Measurements from ENCODE around the gene AFAP1L2.

The AFAP1L2 gene

DNA sequence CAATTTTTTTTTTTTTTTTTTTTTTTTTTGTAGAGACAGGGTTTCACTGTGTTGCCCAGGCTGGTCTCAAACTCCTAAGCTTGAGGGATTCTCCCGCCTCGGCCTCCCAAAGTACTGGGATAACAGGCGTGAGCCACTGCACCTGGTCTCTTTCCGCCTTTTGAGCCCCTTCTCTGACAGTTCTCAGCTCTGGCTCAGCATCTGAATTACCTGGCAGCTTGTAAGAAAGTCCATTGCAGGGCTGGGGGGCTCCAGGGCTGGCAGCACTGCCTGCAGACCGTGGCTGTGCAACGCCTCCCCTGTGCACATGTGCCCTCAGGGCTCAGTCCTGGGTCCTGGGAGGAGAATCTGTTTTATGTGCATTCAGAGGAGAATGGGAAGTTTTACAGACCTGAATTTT lies 127.6 kb downstream of the AFAP1L2 start:
- no peak overlapping the region for H3K4me3 ChIP-seq (ENCODE audit: low read depth, low read length)
- in situ Hi-C loops (cut with HindIII; ENCODE audit: low sequenced_read_pairs), result no loop called here
- no peak for TF ChIP-seq CTCF (IDR thresholded peaks at IDR 0.05; ENCODE audit: low read depth, low read length, missing control alignments)
- DNase-seq (ENCODE audit: low read depth), result no peak

DNA sequence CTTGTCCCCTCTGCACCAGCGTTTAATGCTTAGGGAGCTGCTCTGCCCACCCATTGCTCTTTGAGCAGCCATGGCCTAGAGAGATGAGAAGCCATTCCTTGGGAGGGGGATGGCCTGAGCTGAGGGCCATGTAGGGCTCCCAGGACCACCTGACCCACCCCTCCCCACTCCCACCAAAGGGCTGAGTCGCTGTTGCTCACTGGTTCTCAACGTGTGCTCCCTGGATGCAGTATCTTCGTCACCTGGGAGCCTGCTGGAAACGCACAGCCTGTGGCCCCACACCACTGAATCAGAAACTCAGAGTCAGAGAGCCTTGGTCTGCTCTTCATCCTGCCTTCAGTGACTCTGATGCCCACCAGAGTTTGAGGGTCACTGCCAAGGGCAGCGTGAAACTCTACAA lies 128.2 kb downstream of the AFAP1L2 start:
- in situ Hi-C loops (cut with HindIII; ENCODE audit: low sequenced_read_pairs), result no loop called here
- no peak for DNase-seq (ENCODE audit: low read depth)
- no peak for TF ChIP-seq CTCF (IDR thresholded peaks at IDR 0.05; ENCODE audit: low read depth, low read length, missing control alignments)
- no peak overlapping the region for H3K4me3 ChIP-seq (ENCODE audit: low read depth, low read length)

DNA sequence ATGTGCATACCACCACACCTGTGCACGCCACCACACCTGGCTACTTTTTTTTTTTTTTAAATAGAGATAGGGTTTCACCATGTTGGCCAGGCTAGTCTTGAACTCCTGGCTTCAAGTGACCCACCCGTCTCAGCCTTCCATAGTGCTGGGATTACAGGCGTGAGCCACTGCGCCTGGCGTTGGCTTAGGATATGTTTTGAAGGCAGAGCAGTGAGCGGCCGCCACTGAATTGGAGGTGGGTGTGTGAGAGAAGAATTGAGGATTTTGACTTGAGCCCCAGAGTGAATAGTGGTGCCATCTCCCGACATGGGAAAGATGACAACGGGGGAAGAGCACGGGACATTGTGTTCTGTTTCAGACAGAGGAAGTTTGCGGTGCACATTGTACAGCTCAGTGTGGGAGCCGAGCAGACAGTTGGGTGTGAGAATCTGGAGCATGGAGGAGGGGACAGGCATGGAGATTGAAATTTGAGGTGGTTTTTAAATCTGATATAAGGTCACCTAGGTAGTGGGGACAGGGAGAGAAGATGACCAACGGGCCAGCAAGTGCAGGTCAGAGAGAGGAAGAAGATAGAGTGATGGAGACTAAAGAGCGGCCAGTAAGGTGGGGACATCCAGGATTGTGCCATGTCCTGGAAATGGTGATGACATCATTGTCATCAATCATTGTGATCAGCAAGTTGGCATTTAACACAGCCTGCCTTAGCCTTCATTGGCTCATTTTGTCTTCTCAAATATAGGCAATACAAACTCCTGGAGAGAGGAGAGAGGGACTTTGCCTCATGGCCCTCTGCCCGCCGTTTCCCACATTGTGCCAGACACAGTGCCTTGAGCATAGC lies 129.5 kb downstream of the AFAP1L2 start:
- TF ChIP-seq CTCF (IDR thresholded peaks at IDR 0.05; ENCODE audit: low read depth, low read length, missing control alignments), result no peak
- in situ Hi-C loops (cut with HindIII; ENCODE audit: low sequenced_read_pairs), result no loop called here
- no peak overlapping the region for H3K4me3 ChIP-seq (ENCODE audit: low read depth, low read length)
- DNase-seq (ENCODE audit: low read depth), result no peak

DNA sequence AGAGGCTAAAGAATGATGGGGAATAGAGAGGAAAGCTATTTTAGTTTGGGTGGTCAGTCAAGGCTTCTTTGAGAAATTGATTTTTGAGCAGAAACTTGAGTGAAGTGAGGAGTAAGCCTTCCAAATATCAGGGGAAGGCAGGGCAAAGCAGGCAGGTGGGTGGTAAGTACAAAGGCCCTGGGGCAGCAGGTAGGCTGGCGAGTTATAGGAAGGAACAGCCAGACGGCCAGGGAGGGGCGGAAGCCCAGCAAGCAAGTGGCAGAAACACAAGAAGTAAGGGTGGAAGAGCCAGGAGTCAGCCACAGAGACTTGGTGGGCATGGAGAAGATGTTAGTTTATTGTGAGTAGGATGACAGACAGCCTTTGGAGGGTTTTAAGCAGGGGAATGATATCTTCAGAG lies 130.4 kb downstream of the AFAP1L2 start:
- DNase-seq (ENCODE audit: low read depth), result no peak
- no peak for TF ChIP-seq CTCF (IDR thresholded peaks at IDR 0.05; ENCODE audit: low read depth, low read length, missing control alignments)
- H3K4me3 ChIP-seq (ENCODE audit: low read depth, low read length), result no peak overlapping the region
- in situ Hi-C loops (cut with HindIII; ENCODE audit: low sequenced_read_pairs), result no loop called here

DNA sequence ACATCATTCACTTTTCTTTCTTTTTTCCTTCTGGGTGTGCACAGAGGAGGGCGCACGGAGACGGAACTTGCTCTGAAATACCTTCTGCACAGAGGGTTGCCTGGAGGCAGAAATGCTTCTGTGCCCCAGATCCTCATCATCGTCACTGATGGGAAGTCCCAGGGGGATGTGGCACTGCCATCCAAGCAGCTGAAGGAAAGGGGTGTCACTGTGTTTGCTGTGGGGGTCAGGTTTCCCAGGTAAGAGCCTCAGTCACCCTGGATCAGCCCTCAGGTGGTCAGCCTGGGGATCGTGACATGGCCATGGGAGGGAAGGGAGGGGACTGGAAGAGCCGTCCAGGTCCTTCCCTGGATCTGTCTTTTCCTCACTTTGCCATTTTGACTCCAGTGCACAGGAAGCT lies 131.6 kb downstream of the AFAP1L2 start:
- no peak for TF ChIP-seq CTCF (IDR thresholded peaks at IDR 0.05; ENCODE audit: low read depth, low read length, missing control alignments)
- DNase-seq (ENCODE audit: low read depth), result no peak
- in situ Hi-C loops (cut with HindIII; ENCODE audit: low sequenced_read_pairs), result no loop called here
- H3K4me3 ChIP-seq (ENCODE audit: low read depth, low read length), result no peak overlapping the region

GRCh38 chr10:114271779-114272167 lies 132.5 kb downstream of the AFAP1L2 start:
- peak; percentile 96 for DNase-seq (ENCODE audit: low read depth)
- in situ Hi-C loops (cut with HindIII; ENCODE audit: low sequenced_read_pairs), result no loop called here
- no peak for TF ChIP-seq CTCF (IDR thresholded peaks at IDR 0.05; ENCODE audit: low read depth, low read length, missing control alignments)
- no peak overlapping the region for H3K4me3 ChIP-seq (ENCODE audit: low read depth, low read length)
